Mononuclear cell (primary cell): ENCODE measurements around the gene TAF4B. TPM values are rescaled to one million over a fixed set of nuclear protein-coding genes. Genes with fewer than 3 reads are reported as not detected.

Experiments used
- H3K27me3 ChIP-seq: 2 replicates; pipeline ENCODE4 v1.6.0; 2011; ENCODE audit warnings: low read length, control low read depth; ENCODE audit not compliant: insufficient read depth
- H3K4me1 ChIP-seq: 2 replicates; pipeline ENCODE4 v1.5.1; 2011; ENCODE audit warnings: mild to moderate bottlenecking, low read length, control low read depth; ENCODE audit not compliant: insufficient read depth
- H3K4me3 ChIP-seq: 2 replicates; pipeline ENCODE4 v1.5.1; 2011; ENCODE audit warnings: mild to moderate bottlenecking, low read length, moderate library complexity
- H3K9me3 ChIP-seq: 2 replicates; pipeline ENCODE4 v1.5.1; 2011; ENCODE audit warnings: low read depth, mild to moderate bottlenecking, control low read depth, low read length
- total RNA-seq: library from RNA; depleted of rRNA; stranded (reverse); fragments of >200 nt; gene quantifications from one replicate; pipeline ENCODE4 v1.2.3, GENCODE V29; 2012

TAF4B gene
- total RNA-seq, 1 donor, result 28.1 TPM

DNA sequence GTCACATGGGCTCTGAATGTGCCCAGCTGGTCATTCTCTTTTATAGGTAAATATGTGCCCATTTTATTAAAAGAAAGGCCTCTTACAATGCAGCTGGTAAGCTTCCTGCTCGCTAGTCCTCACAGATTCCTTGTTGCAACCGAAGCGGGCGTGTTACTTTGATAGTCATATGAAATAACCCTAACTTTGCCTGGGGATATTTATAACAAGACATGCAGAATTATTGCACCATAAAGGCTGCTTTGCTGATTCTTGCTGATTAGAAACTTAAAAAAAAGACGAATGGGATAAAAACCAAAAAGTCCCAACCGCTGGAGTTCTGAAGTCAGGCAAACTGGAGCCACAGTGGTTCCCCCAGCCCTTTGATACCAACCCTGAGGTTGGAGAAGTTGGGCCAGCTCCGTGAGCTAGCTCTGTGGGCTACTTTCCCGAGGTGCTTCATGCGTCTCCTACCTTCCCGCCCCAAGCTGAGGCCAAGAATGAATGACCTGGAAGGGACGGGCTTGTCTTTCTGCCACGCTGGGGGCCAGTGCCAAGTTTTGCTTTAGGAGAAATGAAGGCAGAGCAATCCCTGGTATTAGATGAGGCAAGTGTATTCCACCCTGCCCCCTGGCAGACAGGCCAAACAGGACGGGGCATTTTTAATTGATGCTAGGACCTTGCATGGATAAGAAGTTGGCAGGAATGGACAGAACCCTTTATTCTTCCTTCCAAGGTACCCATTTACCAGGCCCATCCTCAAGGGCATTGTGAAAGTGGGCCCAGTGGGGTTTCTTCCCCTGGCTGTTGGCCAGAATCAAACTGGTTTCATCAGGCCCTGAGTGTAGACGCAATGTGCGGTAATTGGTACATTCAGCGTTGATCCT is 181.7 kb downstream of the TAF4B start:
- Histone ChIP-seq H3K9me3 (no peaks in the 10 kb centered on the region), H3K4me3 (no peak overlapping the region), H3K4me1 (no peaks in the 10 kb centered on the region), H3K27me3 (no peaks in the 10 kb centered on the region)

DNA sequence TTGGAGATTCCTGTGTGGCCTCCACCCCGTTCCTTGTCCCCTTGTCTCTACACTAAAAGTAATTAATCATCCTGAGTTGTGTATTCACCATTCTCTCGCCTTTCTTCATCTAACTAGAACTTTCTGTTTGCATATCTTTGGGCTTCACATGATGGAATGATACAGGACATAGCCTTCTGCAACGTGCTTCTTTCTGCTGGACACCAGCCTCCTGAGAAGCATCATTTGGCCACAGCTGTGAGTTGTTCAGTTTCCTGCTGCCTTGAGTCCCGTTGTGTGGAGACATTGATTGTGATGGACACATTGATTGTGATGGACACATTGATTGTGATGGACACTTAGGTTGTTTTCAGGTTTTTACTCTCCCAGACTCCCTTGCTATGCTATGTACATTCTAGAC is 182.8 kb downstream of the TAF4B start:
- no peak overlapping the region for H3K4me3 ChIP-seq
- H3K4me1 ChIP-seq, result no peaks in the 10 kb centered on the region
- no peaks in the 10 kb centered on the region for H3K27me3 ChIP-seq

DNA sequence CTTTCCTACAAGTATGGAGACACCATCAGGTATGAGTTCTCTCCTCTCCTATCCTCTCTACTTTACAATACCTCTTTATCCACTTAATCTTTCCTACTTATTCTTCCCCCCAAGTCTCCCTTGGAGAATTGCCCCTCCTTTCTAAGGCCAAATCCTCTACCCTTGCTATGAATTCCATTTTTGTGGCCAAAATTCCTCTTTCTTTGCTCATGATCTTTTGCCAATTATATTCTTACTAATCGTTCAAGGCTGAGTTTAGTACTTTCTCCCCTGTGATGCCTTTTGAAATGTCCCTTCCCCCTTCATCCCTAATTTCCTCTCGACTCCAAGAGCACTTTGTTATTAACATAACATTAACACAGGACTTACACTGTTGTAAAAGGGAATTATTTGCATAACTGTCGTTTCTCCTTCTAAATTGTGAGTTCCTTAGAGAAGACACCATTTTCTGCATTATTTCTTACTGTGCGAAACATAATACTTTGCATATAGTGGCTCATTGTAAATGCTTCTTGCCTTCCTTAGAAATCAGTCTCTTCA is 188.7 kb downstream of the TAF4B start:
- H3K9me3 ChIP-seq, result no peaks in the 10 kb centered on the region
- no peaks in the 10 kb centered on the region for H3K27me3 ChIP-seq
- H3K4me1 ChIP-seq, result no peaks in the 10 kb centered on the region
- no peak overlapping the region for H3K4me3 ChIP-seq

More for the DNA sequence above, 182.8 kb downstream of the TAF4B start:
- H3K9me3 ChIP-seq, result no peaks in the 10 kb centered on the region

DNA sequence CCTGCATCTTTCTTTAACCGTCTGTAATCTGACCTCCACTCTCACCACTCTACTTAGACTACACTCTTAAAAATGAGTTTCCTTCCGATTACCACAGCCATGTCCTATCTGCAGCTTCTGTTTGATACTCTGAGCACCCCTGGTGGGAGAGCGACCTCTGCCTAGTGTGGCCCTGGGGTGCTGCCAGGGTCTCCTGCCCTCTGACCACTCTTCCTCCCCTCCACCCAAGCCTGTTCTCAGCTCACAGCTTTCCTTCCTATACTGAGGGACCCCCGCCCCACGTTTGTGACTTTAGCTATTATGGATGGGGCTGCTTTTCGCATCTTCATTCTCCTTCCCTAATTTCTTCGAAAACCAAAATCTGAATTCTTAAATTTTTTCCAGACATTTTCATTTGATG is 189.4 kb downstream of the TAF4B start:
- Histone ChIP-seq H3K9me3 (no peaks in the 10 kb centered on the region), H3K4me1 (no peaks in the 10 kb centered on the region), H3K27me3 (no peaks in the 10 kb centered on the region), H3K4me3 (no peak overlapping the region)

DNA sequence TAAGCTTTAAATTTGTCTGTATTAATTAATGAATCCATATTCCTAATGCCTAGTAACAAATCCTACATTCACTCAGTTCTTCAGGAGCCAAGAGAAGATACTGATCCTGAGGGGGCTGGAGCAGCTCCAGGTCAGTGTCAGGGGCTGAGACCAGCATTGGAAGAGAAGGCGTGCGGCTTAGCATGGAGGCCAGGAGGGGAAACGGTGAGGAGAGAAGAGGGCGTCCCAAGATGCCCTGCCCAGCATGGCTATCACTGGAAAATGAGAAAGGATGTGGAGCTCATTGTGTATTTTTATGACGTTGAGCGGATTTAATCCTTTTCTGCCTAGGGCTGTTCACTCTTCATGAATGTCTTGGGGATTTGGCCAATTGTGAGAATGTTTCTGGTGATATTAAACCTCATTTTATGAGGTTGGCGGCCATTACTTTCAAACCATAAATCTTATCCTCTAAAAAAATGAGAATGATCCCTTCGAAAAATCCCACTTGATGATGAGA is 190.5 kb downstream of the TAF4B start:
- H3K9me3 ChIP-seq, result no peaks in the 10 kb centered on the region
- no peaks in the 10 kb centered on the region for H3K4me1 ChIP-seq
- H3K27me3 ChIP-seq, result no peaks in the 10 kb centered on the region
- H3K4me3 ChIP-seq, result no peak overlapping the region

DNA sequence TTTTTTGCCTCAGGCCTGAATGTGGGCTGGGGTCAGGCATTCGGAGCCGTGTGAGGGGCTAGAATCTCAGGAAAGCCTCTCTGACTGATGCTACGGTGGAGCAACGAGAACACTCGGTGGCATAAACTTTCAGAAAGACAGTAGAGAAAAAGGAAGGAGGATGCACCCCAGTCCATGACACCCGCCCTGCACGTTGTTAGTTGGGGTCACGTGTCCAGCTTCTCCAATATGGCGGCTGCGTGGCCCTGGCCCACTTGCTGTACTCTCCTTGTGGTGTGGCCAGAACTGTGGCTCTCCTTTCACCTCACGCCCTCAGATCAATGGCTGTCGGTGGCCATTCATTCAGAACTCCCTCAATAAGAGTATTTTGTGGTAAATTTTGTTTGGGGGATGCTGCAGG is 190.9 kb downstream of the TAF4B start:
- H3K4me1 ChIP-seq, result no peaks in the 10 kb centered on the region
- H3K9me3 ChIP-seq, result no peaks in the 10 kb centered on the region
- H3K27me3 ChIP-seq, result no peaks in the 10 kb centered on the region

DNA sequence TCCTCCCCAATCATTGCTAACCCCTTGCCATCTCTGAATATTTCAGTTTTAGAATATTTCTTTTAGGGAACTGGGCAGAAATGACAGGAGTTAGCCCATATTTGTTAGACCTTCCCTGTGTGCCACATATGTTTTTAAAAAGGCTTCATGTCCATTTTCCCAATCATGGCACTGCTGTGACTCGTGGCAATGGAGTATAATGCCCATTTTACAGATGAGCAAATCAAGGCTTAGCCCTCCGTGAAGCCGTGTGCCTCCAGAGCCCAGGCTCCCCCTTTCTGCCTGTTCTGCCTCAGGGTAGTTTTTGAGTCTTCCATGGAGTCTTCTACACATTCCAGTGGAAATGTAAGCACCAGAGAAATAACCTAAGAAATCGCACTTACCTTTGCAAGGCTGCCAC is 192.0 kb downstream of the TAF4B start:
- no peaks in the 10 kb centered on the region for H3K27me3 ChIP-seq
- no peaks in the 10 kb centered on the region for H3K4me1 ChIP-seq
- no peak overlapping the region for H3K4me3 ChIP-seq
- H3K9me3 ChIP-seq, result no peaks in the 10 kb centered on the region

More for the DNA sequence above, 190.9 kb downstream of the TAF4B start:
- no peak overlapping the region for H3K4me3 ChIP-seq

DNA sequence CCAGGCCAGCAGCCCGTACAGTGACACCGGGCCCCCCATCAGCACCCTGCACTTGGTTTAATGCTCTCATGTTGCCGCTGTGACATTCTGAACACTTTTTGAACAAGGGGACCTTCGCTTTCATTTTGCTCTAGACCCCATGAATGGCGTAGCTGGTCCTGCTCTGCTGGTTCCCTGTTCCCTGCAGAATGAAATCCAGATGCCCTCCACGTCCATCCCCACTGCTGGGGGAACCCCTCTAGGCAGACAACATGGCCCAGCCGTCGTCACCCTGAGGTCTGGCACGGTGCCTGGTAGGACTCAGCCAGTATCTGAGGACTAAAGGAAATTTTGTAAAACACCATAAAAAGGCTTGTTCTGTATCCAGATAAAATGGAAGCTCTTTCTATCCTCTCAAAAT is 193.5 kb downstream of the TAF4B start:
- no peaks in the 10 kb centered on the region for H3K27me3 ChIP-seq
- no peaks in the 10 kb centered on the region for H3K9me3 ChIP-seq
- no peaks in the 10 kb centered on the region for H3K4me1 ChIP-seq
- no peak overlapping the region for H3K4me3 ChIP-seq

DNA sequence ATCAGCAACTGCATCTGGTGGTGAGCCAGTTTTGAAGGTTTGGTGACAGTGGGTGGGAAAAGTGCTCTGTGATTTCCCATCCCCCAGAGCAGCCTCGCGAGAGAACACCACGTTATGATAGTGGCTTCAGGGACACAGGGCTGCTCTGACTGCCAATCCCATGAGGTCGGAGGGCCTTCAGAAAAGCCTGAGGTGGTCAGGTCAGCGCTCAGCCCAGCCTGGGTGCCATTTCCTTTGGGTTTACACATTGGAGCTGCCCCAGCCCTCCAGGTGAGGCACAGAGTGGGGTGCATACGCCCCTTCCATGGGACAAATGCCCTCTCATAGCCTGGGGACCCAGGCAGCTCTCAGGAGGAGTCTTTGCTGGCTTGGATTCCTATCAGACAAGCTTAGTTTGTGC is 195.3 kb downstream of the TAF4B start:
- no peaks in the 10 kb centered on the region for H3K4me1 ChIP-seq
- H3K9me3 ChIP-seq, result no peaks in the 10 kb centered on the region
- H3K27me3 ChIP-seq, result no peaks in the 10 kb centered on the region
- H3K4me3 ChIP-seq, result no peak overlapping the region

DNA sequence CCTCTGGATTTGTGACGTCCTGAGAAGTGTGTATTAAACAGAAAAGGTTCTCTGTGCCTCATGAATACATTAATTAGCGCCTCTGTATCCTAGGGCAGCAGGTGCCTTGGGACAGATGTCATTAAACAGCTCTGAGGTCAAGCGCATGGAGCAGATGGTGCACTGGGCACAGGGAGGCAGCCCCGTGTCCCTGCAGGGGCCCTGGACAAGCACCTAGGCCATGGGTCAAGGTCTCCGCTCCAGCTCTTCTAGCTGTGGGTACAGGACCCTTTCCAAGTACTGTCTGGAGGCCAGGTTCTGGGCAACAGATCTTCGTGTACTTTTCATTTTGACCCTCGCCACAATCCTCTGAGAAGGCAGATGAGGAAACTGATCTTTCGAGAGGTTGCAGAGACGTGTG is 195.7 kb downstream of the TAF4B start:
- Histone ChIP-seq H3K4me1 (no peaks in the 10 kb centered on the region), H3K9me3 (no peaks in the 10 kb centered on the region), H3K27me3 (no peaks in the 10 kb centered on the region), H3K4me3 (no peak overlapping the region)

DNA sequence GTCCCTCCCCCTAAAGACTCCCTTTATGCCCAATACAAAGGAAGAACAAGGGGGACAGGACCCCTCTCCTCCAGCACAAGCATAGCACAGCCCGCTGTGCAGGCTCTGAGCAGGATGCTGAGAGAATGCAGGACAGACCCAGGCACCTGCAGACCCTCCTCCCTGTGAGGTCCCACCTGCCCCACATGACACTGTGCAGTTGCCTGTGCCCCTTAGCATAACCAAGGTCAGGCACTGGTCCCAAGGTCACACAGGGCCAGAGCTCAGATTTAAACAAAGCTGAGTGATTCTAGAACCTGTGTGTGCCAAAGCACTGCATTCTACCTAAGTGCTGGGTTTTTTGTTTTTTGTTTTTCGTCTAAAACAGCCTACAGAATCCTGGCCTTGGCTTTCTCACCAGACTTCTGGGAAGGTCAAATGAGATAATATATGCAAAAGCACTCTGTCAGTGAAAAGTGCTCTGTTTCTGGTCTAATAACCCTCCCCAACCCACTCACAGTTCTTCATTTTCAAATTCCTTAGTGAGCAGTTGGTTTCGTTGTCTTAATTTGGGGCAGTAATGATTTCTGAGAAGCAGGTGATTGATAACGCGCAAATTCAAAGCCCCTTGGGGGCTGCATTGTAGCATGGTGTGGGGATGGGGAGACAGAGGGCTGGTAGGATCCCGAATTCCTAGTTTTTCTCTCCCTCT is 196.4 kb downstream of the TAF4B start:
- Histone ChIP-seq H3K4me3 (no peak overlapping the region), H3K9me3 (no peaks in the 10 kb centered on the region), H3K27me3 (no peaks in the 10 kb centered on the region), H3K4me1 (no peaks in the 10 kb centered on the region)

DNA sequence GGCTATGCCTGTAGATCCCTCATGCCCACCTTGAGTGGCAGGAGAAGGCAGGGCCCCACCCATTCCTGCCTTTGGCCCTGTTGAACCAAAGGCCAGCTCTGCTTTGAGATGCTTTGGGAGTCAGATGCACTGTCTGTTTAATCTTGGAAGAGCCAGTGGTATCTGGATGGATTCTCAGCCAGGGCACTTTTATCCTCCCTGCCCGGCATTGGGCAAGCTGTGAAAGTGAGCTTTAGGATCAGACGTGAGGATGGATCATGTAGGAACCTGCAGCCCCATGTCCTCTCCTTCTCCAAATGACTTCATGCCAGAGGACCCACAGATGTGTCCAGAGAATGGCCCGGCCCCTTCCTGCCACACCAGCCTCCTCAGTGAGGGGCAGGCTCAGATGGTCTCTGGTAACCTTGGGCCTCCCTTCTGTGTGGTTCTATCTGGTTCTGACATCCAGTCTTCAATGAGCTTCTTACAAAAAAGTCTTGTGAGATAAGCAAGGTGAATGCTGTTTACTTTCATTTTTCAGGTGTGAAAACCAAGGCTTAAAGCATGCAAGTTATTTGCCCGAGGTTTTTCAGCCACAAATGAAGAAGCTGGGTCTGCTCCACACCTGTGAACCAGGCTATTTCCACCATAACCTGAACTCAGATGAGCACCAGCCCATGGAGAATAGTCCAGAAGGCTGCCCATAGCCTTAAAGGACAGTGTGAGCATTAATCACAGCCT is 198.3 kb downstream of the TAF4B start:
- Histone ChIP-seq H3K4me3 (no peak overlapping the region), H3K4me1 (no peaks in the 10 kb centered on the region), H3K27me3 (no peaks in the 10 kb centered on the region), H3K9me3 (no peaks in the 10 kb centered on the region)

DNA sequence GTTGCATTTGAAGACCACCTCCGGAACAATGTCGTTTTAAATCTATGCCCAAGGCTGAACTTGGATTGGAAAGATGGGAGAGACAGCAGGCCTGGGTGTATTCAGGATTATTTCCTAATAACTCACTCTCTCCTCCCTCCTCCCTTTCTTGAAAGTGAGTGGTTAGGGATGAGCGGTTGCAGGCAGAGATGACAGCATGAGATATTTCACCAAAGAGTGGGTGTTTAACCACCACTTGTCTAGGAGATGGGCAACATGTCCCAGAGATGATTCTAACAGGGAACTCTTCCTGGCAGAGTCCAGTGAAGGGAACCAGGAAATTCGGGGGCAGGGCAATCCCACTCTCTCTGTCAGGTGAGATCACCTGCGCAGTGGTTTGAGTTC is 198.9 kb downstream of the TAF4B start:
- no peak overlapping the region for H3K4me3 ChIP-seq
- no peaks in the 10 kb centered on the region for H3K27me3 ChIP-seq
- H3K4me1 ChIP-seq, result no peaks in the 10 kb centered on the region
- H3K9me3 ChIP-seq, result no peaks in the 10 kb centered on the region

DNA sequence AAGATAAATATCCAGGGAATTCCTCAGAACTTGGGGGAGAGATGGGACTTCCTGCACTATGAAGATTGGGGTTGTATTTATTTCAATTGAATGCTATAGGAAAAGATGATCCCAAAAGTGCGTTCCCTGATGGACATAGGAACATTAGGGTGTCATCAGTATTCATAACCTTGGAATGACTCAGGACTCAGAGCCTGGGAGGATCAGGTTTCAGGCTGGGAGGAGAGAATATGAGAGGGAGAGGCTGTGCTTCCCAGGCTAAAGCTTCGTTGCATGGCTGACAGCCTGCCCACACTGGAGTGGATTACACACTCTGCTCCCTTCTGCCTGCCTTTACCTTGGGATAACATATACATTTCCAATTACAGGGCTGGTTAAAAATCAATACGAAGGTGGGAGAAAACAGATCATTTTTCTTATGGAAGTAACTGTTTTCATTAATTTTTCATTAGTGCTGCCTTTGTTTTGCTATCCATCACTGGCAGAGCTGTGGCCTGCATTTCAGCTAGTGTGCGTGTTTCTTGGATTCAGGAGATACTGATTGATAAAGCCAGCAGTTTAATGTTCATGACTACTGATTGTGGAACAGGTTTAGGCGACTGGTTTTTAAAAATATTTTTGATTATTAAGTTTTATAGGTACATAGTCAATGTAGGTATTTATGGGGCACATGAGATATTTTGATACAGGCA is 203.4 kb downstream of the TAF4B start:
- Histone ChIP-seq H3K4me3 (no peak overlapping the region), H3K9me3 (no peaks in the 10 kb centered on the region), H3K4me1 (no peaks in the 10 kb centered on the region), H3K27me3 (no peaks in the 10 kb centered on the region)
